ENCODE data around the gene FBXO10. TPM values are rescaled to one million over a fixed set of nuclear protein-coding genes. Genes with fewer than 3 reads are reported as not detected.

Gene FBXO10
- total and polyA plus RNA-seq, 2 of the 4 experiments (the other 2 are of a cell fraction), result 6.6 to 6.7 TPM

- Histone ChIP-seq H3K14ac (replicated peaks; ENCODE audit: low read depth, low read length) (peak overlapping the region; percentile 99), H3K4me3 (ENCODE audit: insufficient read depth, low read depth, low read length) (peak overlapping the region; percentile 43), H3K4ac (ENCODE audit: low read depth, low read length) (peak overlapping the region; percentile 98), H3K18ac (ENCODE audit: low read depth, low read length) (peak overlapping the region; percentile 79), H3K79me1 (ENCODE audit: low read depth in 1 of 2, low read length in 2 of 2) (no peaks in the 10 kb centered on the region), H4K20me1 (ENCODE audit: insufficient read depth, low read length) (no peaks in the 10 kb centered on the region), H4K5ac (ENCODE audit: low read depth, low read length) (peak overlapping the region; percentile 57), H3K36me3 (ENCODE audit: control insufficient read depth, insufficient read depth, low read length) (no peaks in the 10 kb centered on the region), H3K4me1 (ENCODE audit: control insufficient read depth, insufficient read depth, low read length) (peaks cover 5% of the 10 kb centered on the region), H2BK15ac (ENCODE audit: low read depth, low read length) (peak overlapping the region; percentile 20; the same call in 1 of the 3 replicates), H4K91ac (ENCODE audit: insufficient read depth, low read depth, low read length) (peak overlapping the region; percentile 93), H2AK9ac (replicated peaks; ENCODE audit: low read depth, low read length, poor library complexity) (peak overlapping the region; percentile 57), H2BK20ac (ENCODE audit: low read depth, low read length) (peak overlapping the region; percentile 91), H3K9me1 (ENCODE audit: insufficient read depth, low read length) (peaks cover 3% of the 10 kb centered on the region), H3K23ac (ENCODE audit: low read depth, low read length) (peak overlapping the region; percentile 97), H2BK5ac (ENCODE audit: low read depth, low read length, poor library complexity, severe bottlenecking) (peak overlapping the region; percentile 99), H3K27ac (ENCODE audit: insufficient read depth, low read length) (peak overlapping the region; percentile 90), H2AK5ac (ENCODE audit: low read depth, low read length) (peak overlapping the region; percentile 93), H3K9me3 (ENCODE audit: control insufficient read depth, insufficient read depth, low read length) (no peaks in the 10 kb centered on the region; the same call in 1 of the 2 replicates), H3K4me2 (ENCODE audit: low read depth, low read length) (peak overlapping the region; percentile 79), H3K56ac (ENCODE audit: extremely low read depth, insufficient read depth, low read length) (peak overlapping the region; percentile 98), H2BK120ac (ENCODE audit: low read depth, low read length) (peak overlapping the region; percentile 96), H3K9ac (ENCODE audit: low read depth, low read length) (peak overlapping the region; percentile 91), H2AFZ (replicated peaks; ENCODE audit: low read length, poor library complexity) (peak overlapping the region; percentile 27), H3K27me3 (ENCODE audit: control insufficient read depth, insufficient read depth, low read length) (no peaks in the 10 kb centered on the region; the same call in 1 of the 2 replicates), H4K8ac (ENCODE audit: low read depth in 2 of 2, low read length in 2 of 2) (peak overlapping the region; percentile 76 to 87)
- in situ Hi-C loops (cut with MboI; ENCODE audit: low sequenced_read_pairs), result no loop called here
- ChIA-PET CTCF (no interaction called here), POLR2A (ENCODE audit: unreplicated experiment) (no interaction called here)
- no TSS peak for BruUV-seq (replicated peaks)
- DNase-seq, result peak; percentile 95
- WGBS, 2 experiments (ENCODE audit: extremely low coverage in 2 of 2, insufficient read length in 1 of 2), result 33% methylated on average over 3 of the region's 7 CpGs; no CpG with 5 or more reads in 1 of the 2 experiments
- dilution Hi-C loops (cut with HindIII; ENCODE audit: low sequenced_read_pairs, unreplicated experiment), result no loop called here
- intact Hi-C loops (cut with micrococcal nuclease), result no loop called here
- ATAC-seq (ENCODE audit: low read depth), result peak; percentile 96
- no peak for TF ChIP-seq FOS (IDR thresholded peaks at IDR 0.05; ENCODE audit: low read depth, low read length)
- TF ChIP-seq SMC3 (IDR thresholded peaks at IDR 0.05; ENCODE audit: low read depth, low read length), result no peak
- TF ChIP-seq NFE2L2 (IDR thresholded peaks at IDR 0.05; ENCODE audit: low read depth, low read length), result peak; percentile 58; the same call in 1 of the 2 replicates
- no peak for TF ChIP-seq MXI1 (IDR thresholded peaks at IDR 0.05; ENCODE audit: borderline replicate concordance, low read depth, low read length)
- TF ChIP-seq USF2 (IDR thresholded peaks at IDR 0.05; ENCODE audit: low read depth, low read length), result no peak
- no peak for TF ChIP-seq MAZ (IDR thresholded peaks at IDR 0.05; ENCODE audit: borderline replicate concordance, low read depth, low read length)
- TF ChIP-seq CTCF (conservative IDR thresholded peaks at IDR 0.05; ENCODE audit: low read depth, low read length), result no peak
- TF ChIP-seq MAFK (IDR thresholded peaks at IDR 0.05; ENCODE audit: low read depth, low read length), result 0 out of 2 replicates have a peak, but pooled peaks have one; percentile 41
- no peak for TF ChIP-seq ELK1 (IDR thresholded peaks at IDR 0.05; ENCODE audit: borderline replicate concordance, low read depth, low read length)
- no peak for TF ChIP-seq POLR2A (IDR thresholded peaks at IDR 0.05; ENCODE audit: low read depth, low read length)
- TF ChIP-seq CHD1 (IDR thresholded peaks at IDR 0.05; ENCODE audit: low read depth, low read length), result no peak
- no peak for TF ChIP-seq RCOR1 (IDR thresholded peaks at IDR 0.05; ENCODE audit: insufficient replicate concordance, low read length)
- no peak for TF ChIP-seq RAD21 (IDR thresholded peaks at IDR 0.05; ENCODE audit: low read length)
- TF ChIP-seq BHLHE40 (IDR thresholded peaks at IDR 0.05; ENCODE audit: low read depth, low read length), result no peak
- no peak for TF ChIP-seq RFX5 (IDR thresholded peaks at IDR 0.05; ENCODE audit: low read depth, low read length)
Measured at GRCh38 chr9:37471942-37472684, 104.1 kb downstream of the FBXO10 start.

Data from IMR-90 (cell line).